GM13976 (cell line): Measurements from ENCODE around the gene SLC27A3.

Experiments
- DNase-seq: peaks from one replicate; pipeline ENCODE4 v3.0.0; 2012; ENCODE audit warnings: low spot score
- CTCF ChIP-seq: IDR thresholded peaks from 2 replicates; pipeline ENCODE4 v1.5.1; 2012; ENCODE audit warnings: borderline replicate concordance, mild to moderate bottlenecking; ENCODE audit not compliant: insufficient read depth; ENCODE audit errors: extremely low read depth, missing control alignments, control extremely low read depth
- in situ Hi-C: fragments of 300-500 bp; cut with MboI; formaldehyde crosslinking; loops from one replicate; pipeline ENCODE4 v1.12.0; 2022; ENCODE audit warnings: low sequenced_read_pairs, mixed read lengths, inconsistent platforms; ENCODE audit not compliant: unreplicated experiment

The SLC27A3 gene

GRCh38 chr1:153775458-153776327 lies 486 bp downstream of the SLC27A3 start:
- DNase-seq, result peak; percentile 76
- no peak for TF ChIP-seq CTCF
- in situ Hi-C loops, result no loop called here

GRCh38 chr1:153776352-153776751 lies 1.1 kb downstream of the SLC27A3 start:
- in situ Hi-C loops, result no loop called here

GRCh38 chr1:153776845-153777370 lies 1.7 kb downstream of the SLC27A3 start:
- TF ChIP-seq CTCF, result no peak
- in situ Hi-C loops, result no loop called here
- DNase-seq, result no peak

More at GRCh38 chr1:153776352-153776751, 1.1 kb downstream of the SLC27A3 start:
- no peak for TF ChIP-seq CTCF
- DNase-seq, result no peak

GRCh38 chr1:153777648-153778047 lies 2.4 kb downstream of the SLC27A3 start:
- DNase-seq, result no peak
- in situ Hi-C loops, result no loop called here
- TF ChIP-seq CTCF, result no peak

GRCh38 chr1:153778051-153778823 lies 3.0 kb downstream of the SLC27A3 start:
- no peak for DNase-seq
- in situ Hi-C loops, result no loop called here
- TF ChIP-seq CTCF, result no peak

GRCh38 chr1:153778824-153779519 lies 3.8 kb downstream of the SLC27A3 start:
- DNase-seq, result no peak
- in situ Hi-C loops, result no loop called here
- no peak for TF ChIP-seq CTCF
